Bronchial epithelial cell (primary cell): Measurements from ENCODE around the gene NR4A2. TPM values are rescaled to one million over a fixed set of nuclear protein-coding genes. Genes with fewer than 3 reads are reported as not detected.
A peak's percentile ranks its signal among the peaks of the same experiment; 100 is the strongest.

Source experiments
- DNase-seq: peaks from one replicate; pipeline ENCODE4 v3.0.0-alpha.2; 2010; ENCODE audit warnings: low read depth
- FAIRE-seq: peaks from 2 replicates; lab custom pipeline; 2011; peaks lifted over from hg19 to GRCh38; lab: Jason Lieb, UNC
- H3K27me3 ChIP-seq: 2 replicates; pipeline ENCODE4 v1.5.1; 2011; ENCODE audit warnings: low read length; ENCODE audit not compliant: control insufficient read depth, insufficient read depth
- H3K36me3 ChIP-seq: 2 replicates; pipeline ENCODE4 v1.5.1; 2011; ENCODE audit warnings: low read length; ENCODE audit not compliant: control insufficient read depth, insufficient read depth
- H3K4me3 ChIP-seq: 2 replicates; pipeline ENCODE4 v1.5.1; 2011; ENCODE audit warnings: mild to moderate bottlenecking, low read depth, low read length, control low read depth
- total RNA-seq: library from RNA; depleted of rRNA; stranded (reverse); fragments of >200 nt; gene quantifications from 2 replicates; pipeline ENCODE4 v1.2.1, GENCODE V29; 2014
- TF ChIP-seq, protein P1 (sequence below): IDR thresholded peaks from 2 replicates; pipeline ENCODE4 v1.5.1; 2011; ENCODE audit warnings: mild to moderate bottlenecking, moderate library complexity, low read length, control low read depth, inconsistent platforms; ENCODE audit not compliant: insufficient read depth, severe bottlenecking

Gene NR4A2
- total RNA-seq, 1 donor from 2014 or later = under 0.01 TPM

DNA sequence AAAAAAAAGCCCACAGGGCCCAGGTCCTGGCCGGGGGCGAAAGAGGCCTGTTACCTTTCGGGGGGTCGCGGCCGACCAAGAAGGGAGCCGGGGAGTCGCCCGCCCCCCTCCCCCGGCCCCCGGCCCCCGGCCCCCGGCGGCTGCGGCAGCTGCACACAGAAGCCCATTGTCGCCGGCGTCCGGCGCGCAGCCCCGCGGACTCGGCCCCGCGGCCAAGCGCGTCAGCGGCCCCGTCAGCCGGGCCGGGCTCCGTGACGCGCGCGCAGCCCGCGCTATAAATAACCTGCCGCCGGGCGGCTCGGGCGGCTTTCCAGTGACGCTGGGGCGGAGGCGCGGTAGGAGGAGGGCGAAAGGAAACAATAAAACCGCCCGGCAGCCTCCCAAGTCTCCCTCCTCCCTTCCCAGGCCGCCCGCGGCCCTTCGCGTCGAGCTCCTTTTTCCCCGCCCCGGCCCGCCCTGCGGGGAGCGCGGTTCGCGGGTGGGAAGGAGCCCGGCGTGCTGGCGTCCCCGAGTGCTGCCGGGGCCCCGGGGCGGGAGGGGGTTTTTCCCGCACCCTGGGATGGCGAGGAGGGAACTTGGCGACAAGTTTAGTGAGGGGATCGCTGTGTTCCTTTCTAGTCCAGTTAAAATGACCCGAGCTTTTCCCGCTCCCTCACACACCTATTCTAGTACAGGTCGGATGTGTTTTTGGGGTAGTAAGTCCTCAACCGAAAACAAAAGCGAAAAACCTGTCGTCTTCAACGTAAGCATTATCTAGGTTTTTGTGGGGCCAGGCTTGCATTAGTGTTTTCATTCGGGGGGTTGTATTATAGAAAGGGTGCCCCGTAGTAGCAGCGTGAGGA, 10.0 kb upstream of the NR4A2 start:
- Histone ChIP-seq H3K4me3 (peak overlapping the region; percentile 90), H3K36me3 (no peaks in the 10 kb centered on the region), H3K27me3 (no peaks in the 10 kb centered on the region)
- peak; percentile 79 for DNase-seq
- no peak for FAIRE-seq
- TF ChIP-seq, protein P1, sequence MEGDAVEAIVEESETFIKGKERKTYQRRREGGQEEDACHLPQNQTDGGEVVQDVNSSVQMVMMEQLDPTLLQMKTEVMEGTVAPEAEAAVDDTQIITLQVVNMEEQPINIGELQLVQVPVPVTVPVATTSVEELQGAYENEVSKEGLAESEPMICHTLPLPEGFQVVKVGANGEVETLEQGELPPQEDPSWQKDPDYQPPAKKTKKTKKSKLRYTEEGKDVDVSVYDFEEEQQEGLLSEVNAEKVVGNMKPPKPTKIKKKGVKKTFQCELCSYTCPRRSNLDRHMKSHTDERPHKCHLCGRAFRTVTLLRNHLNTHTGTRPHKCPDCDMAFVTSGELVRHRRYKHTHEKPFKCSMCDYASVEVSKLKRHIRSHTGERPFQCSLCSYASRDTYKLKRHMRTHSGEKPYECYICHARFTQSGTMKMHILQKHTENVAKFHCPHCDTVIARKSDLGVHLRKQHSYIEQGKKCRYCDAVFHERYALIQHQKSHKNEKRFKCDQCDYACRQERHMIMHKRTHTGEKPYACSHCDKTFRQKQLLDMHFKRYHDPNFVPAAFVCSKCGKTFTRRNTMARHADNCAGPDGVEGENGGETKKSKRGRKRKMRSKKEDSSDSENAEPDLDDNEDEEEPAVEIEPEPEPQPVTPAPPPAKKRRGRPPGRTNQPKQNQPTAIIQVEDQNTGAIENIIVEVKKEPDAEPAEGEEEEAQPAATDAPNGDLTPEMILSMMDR = no peak

DNA sequence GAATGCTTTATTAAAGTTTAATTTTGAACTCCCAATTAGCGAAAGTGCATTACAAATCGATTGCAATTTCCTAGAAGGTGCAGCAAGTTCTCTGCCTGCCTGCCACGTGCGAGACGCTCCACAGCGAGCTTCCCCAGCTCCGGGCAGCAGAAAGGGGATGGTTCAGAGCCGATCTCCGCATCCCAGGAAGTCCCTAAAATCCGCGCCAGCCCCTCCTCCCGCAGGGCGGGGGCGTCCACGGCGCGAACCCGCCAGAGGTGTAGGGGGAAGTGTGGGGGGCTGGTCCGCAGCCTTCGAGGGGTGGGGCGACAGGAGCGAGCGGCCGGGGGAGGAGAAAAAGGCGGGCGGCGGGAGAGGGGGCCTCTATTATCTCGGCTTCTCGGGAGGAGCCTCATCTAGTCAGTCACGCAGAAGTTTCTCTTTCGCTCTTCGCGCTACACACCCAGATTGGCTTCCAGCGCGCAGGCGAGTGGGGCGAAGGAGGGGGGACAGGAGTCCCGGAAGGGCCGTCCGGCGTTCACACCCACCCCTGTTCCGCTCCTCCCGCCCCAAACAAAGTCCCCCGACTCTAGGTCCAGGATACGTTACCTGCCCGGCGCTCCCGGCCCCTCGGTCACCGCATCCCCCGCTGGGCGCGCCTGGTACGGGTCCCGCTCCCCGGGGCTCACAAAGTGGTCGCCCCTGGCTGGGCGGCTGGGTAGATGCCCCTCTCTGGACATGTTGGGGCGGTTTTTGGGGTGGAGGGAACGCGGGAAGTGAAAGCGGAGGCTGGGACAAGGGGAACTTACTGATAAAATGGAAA, 9.1 kb upstream of the NR4A2 start:
- Histone ChIP-seq H3K36me3 (no peaks in the 10 kb centered on the region), H3K4me3 (peak overlapping the region; percentile 90), H3K27me3 (no peaks in the 10 kb centered on the region)
- TF ChIP-seq, protein P1 = no peak
- DNase-seq = peak; percentile 82
- no peak for FAIRE-seq

DNA sequence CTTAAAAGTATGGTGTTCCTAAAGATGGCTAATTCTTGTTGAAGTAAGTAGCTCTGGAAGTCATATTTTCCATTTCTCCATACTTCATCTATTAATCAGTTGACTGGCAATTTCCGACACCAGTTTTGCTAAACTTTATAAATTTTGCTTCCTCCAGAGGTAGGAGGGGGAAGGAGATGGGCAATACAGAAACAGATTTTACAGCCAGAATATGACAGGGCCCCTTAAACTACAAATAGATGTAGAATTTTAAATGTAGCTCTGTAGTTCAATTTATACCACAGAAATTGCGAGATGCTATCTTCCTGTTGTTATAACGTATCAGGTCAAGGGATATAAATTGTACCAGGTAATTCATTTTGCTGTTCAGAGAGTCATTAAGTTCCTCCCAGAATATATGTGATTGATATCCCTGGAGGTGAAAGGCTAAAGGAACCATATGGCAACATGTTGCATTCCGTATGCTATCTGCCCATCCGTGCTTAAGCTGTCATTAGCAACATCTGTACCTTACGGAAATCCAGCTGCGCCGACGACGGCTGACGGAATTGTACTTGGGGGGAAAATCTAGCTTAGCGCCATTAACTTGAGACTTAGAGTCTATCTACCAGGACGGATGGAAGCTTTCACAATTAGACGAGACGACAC, 8.4 kb upstream of the NR4A2 start:
- no peaks in the 10 kb centered on the region for H3K36me3 ChIP-seq
- H3K4me3 ChIP-seq = peak overlapping the region; percentile 90
- TF ChIP-seq, protein P1 = no peak
- DNase-seq (no peak), FAIRE-seq (no peak)
- no peaks in the 10 kb centered on the region for H3K27me3 ChIP-seq

DNA sequence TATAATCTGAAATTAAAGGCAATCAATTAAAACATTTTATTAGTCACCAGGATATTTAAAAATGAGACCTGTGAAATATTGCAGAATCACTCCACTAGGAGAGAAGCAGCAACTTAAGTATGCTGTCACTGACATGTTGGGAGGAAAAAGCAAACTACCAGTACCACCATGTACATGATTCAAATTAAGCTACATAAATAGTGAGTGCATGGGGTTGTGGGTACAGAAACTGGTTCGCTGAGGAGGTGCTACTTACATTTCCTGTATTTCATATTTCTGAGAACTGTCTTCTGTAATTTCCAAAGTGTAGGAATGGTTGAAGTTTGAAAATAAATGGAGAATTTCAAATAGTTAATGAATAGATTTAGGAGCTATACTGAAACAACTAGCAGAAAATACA, 7.9 kb upstream of the NR4A2 start:
- DNase-seq (no peak), FAIRE-seq (no peak)
- Histone ChIP-seq H3K27me3 (no peaks in the 10 kb centered on the region), H3K4me3 (no peak overlapping the region), H3K36me3 (no peaks in the 10 kb centered on the region)
- TF ChIP-seq, protein P1 = no peak

DNA sequence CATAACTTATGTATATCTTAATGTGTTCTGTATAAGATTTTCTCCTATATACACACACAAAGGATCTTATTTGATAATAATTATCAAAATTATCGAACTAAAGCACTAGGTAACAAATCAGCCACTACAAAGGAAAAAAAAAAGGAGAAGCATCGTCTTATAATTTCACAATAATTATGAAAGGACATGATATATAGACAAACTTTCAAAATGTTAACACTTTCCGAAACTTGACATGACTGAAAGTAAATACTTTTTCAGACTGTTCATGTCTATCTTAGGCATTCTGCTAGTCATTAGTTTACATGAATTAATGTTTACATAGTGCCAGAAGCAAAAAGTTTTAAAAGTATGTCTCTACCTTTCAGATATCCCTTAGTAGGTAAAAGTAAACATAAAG, 7.3 kb upstream of the NR4A2 start:
- no peaks in the 10 kb centered on the region for H3K36me3 ChIP-seq
- FAIRE-seq (no peak), DNase-seq (no peak)
- no peak overlapping the region for H3K4me3 ChIP-seq
- no peaks in the 10 kb centered on the region for H3K27me3 ChIP-seq
- TF ChIP-seq, protein P1 = no peak
